Activated T-helper 17 cell treated with anti-CD3 and anti-CD28 coated beads, Interleukin-2, amount 50 U/mL, for 72 hours (primary cell): ENCODE data around the gene SMIM35. TPM values are rescaled to one million over a fixed set of nuclear protein-coding genes. Genes with fewer than 3 reads are reported as not detected.

Experiments
- ATAC-seq: fragments of 150-1000 bp; cut with Tn5 transposase; replicated peaks from 2 replicates; pipeline ENCODE4 v1.10.0; 2021; ENCODE audit warnings: mild to moderate bottlenecking, moderate library complexity
- H3K27ac Mint-ChIP-seq: one replicate; pipeline ENCODE4 v1.8.0; 2022; ENCODE audit warnings: mixed read lengths
- H3K27me3 Mint-ChIP-seq: one replicate; pipeline ENCODE4 v1.8.0; 2022; ENCODE audit warnings: mixed read lengths
- H3K36me3 Mint-ChIP-seq: one replicate; pipeline ENCODE4 v1.8.0; 2022; ENCODE audit warnings: low read depth, mild to moderate bottlenecking, mixed read lengths
- H3K4me1 Mint-ChIP-seq: one replicate; pipeline ENCODE4 v1.8.0; 2022; ENCODE audit warnings: mixed read lengths
- H3K4me3 Mint-ChIP-seq: one replicate; pipeline ENCODE4 v1.8.0; 2022; ENCODE audit warnings: mild to moderate bottlenecking, mixed read lengths
- H3K9me3 Mint-ChIP-seq: one replicate; pipeline ENCODE4 v1.8.0; 2022; ENCODE audit warnings: mixed read lengths
- total RNA-seq, 2 donors: library from RNA; stranded (reverse); gene quantifications; one replicate each; pipeline ENCODE4 v1.2.3, GENCODE V29; 2022

Gene SMIM35
- not detected for total RNA-seq

GRCh38 chr11:118086913-118087768 is at the start of gene SMIM35:
SMIM35 (minus strand) TSS chr11:118086963; CDS start chr11:118086757, 206 bp downstream.
- Mint-ChIP-seq H3K27me3 (peaks cover 12% of the 10 kb centered on the region), H3K4me3 (no peak within 1 kb of the TSS), H3K9me3 (peaks cover 9% of the 10 kb centered on the region), H3K27ac (no peak within 1 kb of the TSS), H3K4me1 (no peaks in the 10 kb centered on the region), H3K36me3 (no peaks in the 10 kb centered on the region)
- no peak for ATAC-seq

- no peaks in the 10 kb centered on the region for H3K4me1 Mint-ChIP-seq
- no peaks in the 10 kb centered on the region for H3K36me3 Mint-ChIP-seq
- peaks cover 38% of the 10 kb centered on the region for H3K27me3 Mint-ChIP-seq
- H3K9me3 Mint-ChIP-seq: no peaks in the 10 kb centered on the region
- no peak overlapping the region for H3K4me3 Mint-ChIP-seq
- H3K27ac Mint-ChIP-seq: no peak overlapping the region
- no peak for ATAC-seq
Measured at GRCh38 chr11:118136341-118136740, 49.6 kb upstream of the SMIM35 start.

- no peaks in the 10 kb centered on the region for H3K4me1 Mint-ChIP-seq
- no peak for ATAC-seq
- no peak overlapping the region for H3K27ac Mint-ChIP-seq
- no peak overlapping the region for H3K4me3 Mint-ChIP-seq
- H3K27me3 Mint-ChIP-seq: peaks cover 38% of the 10 kb centered on the region
- no peaks in the 10 kb centered on the region for H3K9me3 Mint-ChIP-seq
- H3K36me3 Mint-ChIP-seq: no peaks in the 10 kb centered on the region
Measured at GRCh38 chr11:118135796-118136165, 49.0 kb upstream of the SMIM35 start.

- H3K4me3 Mint-ChIP-seq: no peak overlapping the region
- peaks cover 33% of the 10 kb centered on the region for H3K27me3 Mint-ChIP-seq
- H3K27ac Mint-ChIP-seq: no peak overlapping the region
- H3K9me3 Mint-ChIP-seq: no peaks in the 10 kb centered on the region
- H3K36me3 Mint-ChIP-seq: no peaks in the 10 kb centered on the region
- ATAC-seq: no peak
- no peaks in the 10 kb centered on the region for H3K4me1 Mint-ChIP-seq
Measured at GRCh38 chr11:118135051-118135795, 48.5 kb upstream of the SMIM35 start.

- H3K36me3 Mint-ChIP-seq: no peaks in the 10 kb centered on the region
- no peak for ATAC-seq
Measured at GRCh38 chr11:118133816-118134215, 47.1 kb upstream of the SMIM35 start.

GRCh38 chr11:118132385-118133151 is 45.8 kb upstream of the SMIM35 start:
- no peak overlapping the region for H3K27ac Mint-ChIP-seq
- H3K4me1 Mint-ChIP-seq: no peaks in the 10 kb centered on the region
- H3K4me3 Mint-ChIP-seq: no peak overlapping the region
- H3K9me3 Mint-ChIP-seq: no peaks in the 10 kb centered on the region
- H3K27me3 Mint-ChIP-seq: peaks cover 26% of the 10 kb centered on the region
- no peaks in the 10 kb centered on the region for H3K36me3 Mint-ChIP-seq
- no peak for ATAC-seq

More at GRCh38 chr11:118133816-118134215, 47.1 kb upstream of the SMIM35 start:
- Mint-ChIP-seq H3K27ac (no peak overlapping the region), H3K4me1 (no peaks in the 10 kb centered on the region), H3K9me3 (no peaks in the 10 kb centered on the region), H3K27me3 (peaks cover 30% of the 10 kb centered on the region), H3K4me3 (no peak overlapping the region)

GRCh38 chr11:118129471-118130172 is 42.9 kb upstream of the SMIM35 start:
- H3K27me3 Mint-ChIP-seq: peaks cover 20% of the 10 kb centered on the region
- no peaks in the 10 kb centered on the region for H3K9me3 Mint-ChIP-seq
- H3K4me3 Mint-ChIP-seq: no peak overlapping the region
- no peak overlapping the region for H3K27ac Mint-ChIP-seq
- no peaks in the 10 kb centered on the region for H3K36me3 Mint-ChIP-seq
- no peak for ATAC-seq
- no peaks in the 10 kb centered on the region for H3K4me1 Mint-ChIP-seq

GRCh38 chr11:118128721-118129470 is 42.1 kb upstream of the SMIM35 start:
- H3K9me3 Mint-ChIP-seq: no peaks in the 10 kb centered on the region
- H3K4me1 Mint-ChIP-seq: no peaks in the 10 kb centered on the region
- no peaks in the 10 kb centered on the region for H3K36me3 Mint-ChIP-seq
- no peak overlapping the region for H3K4me3 Mint-ChIP-seq
- peaks cover 13% of the 10 kb centered on the region for H3K27me3 Mint-ChIP-seq
- ATAC-seq: no peak
- no peak overlapping the region for H3K27ac Mint-ChIP-seq

GRCh38 chr11:118128310-118128709 is 41.5 kb upstream of the SMIM35 start:
- Mint-ChIP-seq H3K4me1 (no peaks in the 10 kb centered on the region), H3K27ac (no peak overlapping the region), H3K4me3 (no peak overlapping the region), H3K36me3 (no peaks in the 10 kb centered on the region), H3K27me3 (peaks cover 11% of the 10 kb centered on the region), H3K9me3 (no peaks in the 10 kb centered on the region)
- ATAC-seq: no peak

- Mint-ChIP-seq H3K27ac (no peak overlapping the region), H3K9me3 (no peaks in the 10 kb centered on the region), H3K4me1 (no peaks in the 10 kb centered on the region), H3K4me3 (no peak overlapping the region), H3K27me3 (peaks cover 11% of the 10 kb centered on the region), H3K36me3 (no peaks in the 10 kb centered on the region)
- ATAC-seq: no peak
Measured at GRCh38 chr11:118126082-118126838, 39.5 kb upstream of the SMIM35 start.

GRCh38 chr11:118124929-118125535 is 38.3 kb upstream of the SMIM35 start:
- Mint-ChIP-seq H3K36me3 (no peaks in the 10 kb centered on the region), H3K4me1 (no peaks in the 10 kb centered on the region), H3K27me3 (peaks cover 8% of the 10 kb centered on the region), H3K27ac (no peak overlapping the region), H3K9me3 (no peaks in the 10 kb centered on the region), H3K4me3 (no peak overlapping the region)
- ATAC-seq: no peak

GRCh38 chr11:118120793-118121192 is 34.0 kb upstream of the SMIM35 start:
- Mint-ChIP-seq H3K9me3 (no peaks in the 10 kb centered on the region), H3K27me3 (peaks cover 6% of the 10 kb centered on the region), H3K4me3 (no peak overlapping the region), H3K27ac (no peak overlapping the region), H3K36me3 (no peaks in the 10 kb centered on the region), H3K4me1 (no peaks in the 10 kb centered on the region)
- no peak for ATAC-seq
